Testis (tissue), 3 donors: ENCODE measurements around the gene CSTF3. TPM values are rescaled to one million over a fixed set of nuclear protein-coding genes. Genes with fewer than 3 reads are reported as not detected.

Experiments
- DNase-seq: peaks from one replicate; pipeline ENCODE4 v3.0.0-alpha.2; 2019
- H3K27ac ChIP-seq, 2 donors: fragments of 200-600 bp; sonication (generic); one replicate each; pipeline ENCODE4 v1.5.1; 2019
- H3K27me3 ChIP-seq: fragments of 200-600 bp; sonication (generic); one replicate; pipeline ENCODE4 v1.5.1; 2019
- H3K36me3 ChIP-seq: fragments of 200-600 bp; sonication (generic); one replicate; pipeline ENCODE4 v1.5.1; 2017; ENCODE audit warnings: low read depth; ENCODE audit errors: missing control alignments
- H3K4me1 ChIP-seq: fragments of 200-600 bp; sonication (generic); one replicate; pipeline ENCODE4 v1.5.1; 2019
- H3K4me3 ChIP-seq, 2 donors: fragments of 200-600 bp; sonication (generic); one replicate each; pipeline ENCODE4 v1.5.1; 2017 to 2019
- H3K9me3 ChIP-seq: fragments of 200-600 bp; sonication (generic); one replicate; pipeline ENCODE4 v1.5.1; 2017
- POLR2A ChIP-seq: fragments of 450-650 bp; IDR thresholded peaks from one replicate; pipeline ENCODE4 v1.6.1; 2017; ENCODE audit warnings: antibody characterized with exemption, mild to moderate bottlenecking, moderate library complexity
- WGBS, 2 donors: methylation state at CpG; one replicate each; pipeline ENCODE4 v1.1.5; 2018; 5-methylcytosine and 5-hydroxymethylcytosine counted together
- intact Hi-C: fragments of 100-400 bp; cut with DNase I; formaldehyde crosslinking; loops from one replicate; pipeline ENCODE4 v1.15.1; 2023; ENCODE audit warnings: low total_unique reads
- polyA plus RNA-seq: library from polyadenylated mRNA; stranded (reverse); fragments of 350-450 nt; fragmentation: Illumina TruSeq; extraction: RNeasy Lipid Tissue Mini Kit (QIAGEN cat#74804); gene quantifications from one replicate; pipeline ENCODE4 v1.2.3, GENCODE V29; 2014; ENCODE audit warnings: low read depth, low replicate concordance; ENCODE audit not compliant: insufficient read depth
- total RNA-seq, 2 donors: library from RNA; depleted of rRNA; stranded (reverse); fragments of >200 nt; gene quantifications; one replicate each; pipeline ENCODE4 v1.2.3, GENCODE V29; 2016
- TF ChIP-seq, protein P1 (sequence below), 3 experiments: fragments of 450-650 bp in 2 of 3; fragments of 200-600 bp in 1 of 3; sonication (generic) in 1 of 3; IDR thresholded peaks; one replicate each; pipeline ENCODE4 v1.5.1; 2016 to 2019; ENCODE audit warnings: antibody characterized with exemption in 3 of 3, mild to moderate bottlenecking in 2 of 3, moderate library complexity in 1 of 3

Gene CSTF3
- total and polyA plus RNA-seq, 3 donors from 2014 or later, result 31.0 to 46.6 (median 46.4) TPM

DNA sequence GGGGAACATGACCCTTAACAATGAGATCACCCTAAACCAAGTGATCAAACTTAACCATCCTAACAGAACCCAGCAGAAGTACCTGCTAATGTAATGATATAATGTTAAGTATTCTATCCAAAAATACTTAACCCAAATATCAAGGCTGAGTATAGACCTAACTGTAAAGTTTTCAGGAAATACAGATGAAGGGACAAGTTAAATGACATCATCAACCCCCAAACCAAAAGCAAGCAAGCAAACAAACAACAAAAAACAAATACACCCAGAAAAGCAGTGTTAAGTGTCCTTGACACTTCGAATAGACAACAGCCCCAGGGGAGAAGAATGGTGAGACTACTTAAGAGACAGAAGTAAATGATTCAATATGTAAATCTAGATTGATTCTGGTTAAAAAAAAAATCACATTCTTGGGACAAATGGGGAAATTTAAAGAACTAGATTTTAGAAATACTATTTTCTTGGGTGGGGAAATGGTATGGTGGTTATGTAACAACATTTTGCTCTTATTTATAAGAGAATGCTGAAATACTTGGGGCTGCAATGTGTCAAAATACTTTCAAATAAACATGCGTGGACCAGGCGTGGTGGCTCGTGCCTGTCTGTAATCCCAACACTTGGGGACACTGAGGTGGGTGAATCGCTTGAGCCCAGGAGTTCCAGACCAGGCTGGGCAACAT lies 2.5 kb downstream of the CSTF3 start:
- no peaks in the 10 kb centered on the region for H3K36me3 ChIP-seq
- 60 to 61% methylated on average over 5 of the region's 5 CpGs for WGBS, 2 donors
- no peak overlapping the region for H3K4me3 ChIP-seq
- H3K9me3 ChIP-seq, result no peaks in the 10 kb centered on the region
- H3K27me3 ChIP-seq, result no peaks in the 10 kb centered on the region
- DNase-seq, result no peak
- TF ChIP-seq, protein P1, sequence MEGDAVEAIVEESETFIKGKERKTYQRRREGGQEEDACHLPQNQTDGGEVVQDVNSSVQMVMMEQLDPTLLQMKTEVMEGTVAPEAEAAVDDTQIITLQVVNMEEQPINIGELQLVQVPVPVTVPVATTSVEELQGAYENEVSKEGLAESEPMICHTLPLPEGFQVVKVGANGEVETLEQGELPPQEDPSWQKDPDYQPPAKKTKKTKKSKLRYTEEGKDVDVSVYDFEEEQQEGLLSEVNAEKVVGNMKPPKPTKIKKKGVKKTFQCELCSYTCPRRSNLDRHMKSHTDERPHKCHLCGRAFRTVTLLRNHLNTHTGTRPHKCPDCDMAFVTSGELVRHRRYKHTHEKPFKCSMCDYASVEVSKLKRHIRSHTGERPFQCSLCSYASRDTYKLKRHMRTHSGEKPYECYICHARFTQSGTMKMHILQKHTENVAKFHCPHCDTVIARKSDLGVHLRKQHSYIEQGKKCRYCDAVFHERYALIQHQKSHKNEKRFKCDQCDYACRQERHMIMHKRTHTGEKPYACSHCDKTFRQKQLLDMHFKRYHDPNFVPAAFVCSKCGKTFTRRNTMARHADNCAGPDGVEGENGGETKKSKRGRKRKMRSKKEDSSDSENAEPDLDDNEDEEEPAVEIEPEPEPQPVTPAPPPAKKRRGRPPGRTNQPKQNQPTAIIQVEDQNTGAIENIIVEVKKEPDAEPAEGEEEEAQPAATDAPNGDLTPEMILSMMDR (IDR thresholded peaks at IDR 0.05), result no peak
- TF ChIP-seq POLR2A, result no peak
- no peaks in the 10 kb centered on the region for H3K4me1 ChIP-seq
- intact Hi-C loops, result no loop called here
- H3K27ac ChIP-seq, result no peak overlapping the region

DNA sequence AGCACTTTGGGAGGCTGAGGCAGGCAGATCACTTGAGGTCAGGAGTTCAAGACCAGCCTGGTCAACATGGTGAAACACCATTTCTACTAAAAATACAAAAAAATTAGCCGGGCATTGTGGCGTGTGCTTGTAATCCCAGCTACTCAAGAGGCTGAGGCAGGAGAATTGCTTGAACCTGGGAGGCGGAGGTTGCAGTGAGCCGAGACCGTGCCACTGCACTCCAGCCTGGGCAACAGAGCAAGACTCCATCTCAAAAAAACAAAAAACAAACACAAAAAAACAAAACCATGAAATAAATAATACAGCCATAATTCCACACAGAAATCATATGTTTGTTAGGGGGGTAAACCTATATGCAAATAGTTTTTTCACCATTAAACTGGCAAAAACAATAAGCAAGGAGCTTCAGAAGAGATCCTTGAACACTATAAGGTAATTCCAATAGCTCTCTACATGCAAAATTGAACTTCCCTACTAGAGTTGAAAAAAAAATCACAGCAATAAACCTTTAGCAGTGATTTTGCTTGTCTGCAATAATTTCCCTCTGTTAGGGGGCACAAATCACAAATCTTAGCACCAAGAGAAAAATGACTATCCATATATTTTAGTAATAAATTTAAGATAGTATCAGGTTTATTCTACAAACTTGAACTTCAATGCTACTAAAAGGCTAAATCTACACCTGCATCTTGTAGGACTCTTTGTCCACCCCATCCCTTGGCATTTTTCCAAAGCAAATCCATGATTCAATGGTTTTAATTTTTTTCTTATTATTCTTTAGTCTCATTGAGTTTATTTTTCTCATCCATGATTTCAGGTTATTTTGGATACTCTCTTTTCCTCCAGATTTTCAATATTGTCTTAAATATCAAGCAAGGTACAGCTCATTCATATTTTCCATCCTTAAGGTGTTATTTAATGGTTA lies 3.9 kb downstream of the CSTF3 start:
- no peak for DNase-seq
- 88 to 93% methylated on average over 5 of the region's 5 CpGs for WGBS, 2 donors
- H3K27ac ChIP-seq, result no peak overlapping the region
- no peaks in the 10 kb centered on the region for H3K9me3 ChIP-seq
- intact Hi-C loops, result no loop called here
- H3K4me3 ChIP-seq, result no peak overlapping the region
- H3K4me1 ChIP-seq, result no peaks in the 10 kb centered on the region
- H3K27me3 ChIP-seq, result no peaks in the 10 kb centered on the region
- H3K36me3 ChIP-seq, result no peaks in the 10 kb centered on the region
- no peak for TF ChIP-seq POLR2A
- TF ChIP-seq, protein P1 (IDR thresholded peaks at IDR 0.05), result no peak

- Histone ChIP-seq H3K4me1 (peaks cover 4% of the 10 kb centered on the region), H3K4me3 (no peak overlapping the region), H3K36me3 (no peaks in the 10 kb centered on the region), H3K27ac (no peak overlapping the region), H3K9me3 (no peaks in the 10 kb centered on the region), H3K27me3 (no peaks in the 10 kb centered on the region)
- intact Hi-C loops, result no loop called here
- no peak for DNase-seq
- 88 to 92% methylated on average over 5 of the region's 5 CpGs for WGBS, 2 donors
- TF ChIP-seq, protein P1 (IDR thresholded peaks at IDR 0.05), result no peak
- TF ChIP-seq POLR2A, result no peak
Measured at GRCh38 chr11:33151399-33151798, 9.9 kb downstream of the CSTF3 start.

GRCh38 chr11:33147559-33147958 lies 13.7 kb downstream of the CSTF3 start:
- no peak for TF ChIP-seq POLR2A
- TF ChIP-seq, protein P1 (IDR thresholded peaks at IDR 0.05), result no peak
- no peak overlapping the region for H3K4me3 ChIP-seq
- H3K27me3 ChIP-seq, result no peaks in the 10 kb centered on the region
- H3K27ac ChIP-seq, result no peak overlapping the region
- H3K36me3 ChIP-seq, result no peaks in the 10 kb centered on the region
- WGBS, 2 donors, result 68% methylated on average over 5 of the region's 5 CpGs
- peaks cover 4% of the 10 kb centered on the region for H3K4me1 ChIP-seq
- H3K9me3 ChIP-seq, result no peaks in the 10 kb centered on the region
- intact Hi-C loops, result no loop called here
- no peak for DNase-seq
